Transverse colon (tissue), 4 donors: ENCODE measurements around the gene P2RY10. TPM values are rescaled to one million over a fixed set of nuclear protein-coding genes. Genes with fewer than 3 reads are reported as not detected.

Source experiments
- DNase-seq: peaks from one replicate; pipeline ENCODE4 v3.0.0-alpha.2; 2019
- H3K27ac ChIP-seq, 4 donors: fragments of 200-600 bp; sonication (generic); 2 replicates each; pipeline ENCODE4 v1.5.1; 2016 to 2018; ENCODE audit warnings: inconsistent platforms in 4 of 4
- H3K27me3 ChIP-seq: fragments of 200-600 bp; sonication (generic); 2 replicates; pipeline ENCODE4 v1.5.1; 2017; ENCODE audit warnings: inconsistent platforms
- H3K36me3 ChIP-seq, 4 donors: fragments of 200-600 bp; sonication (generic); 2 replicates each; pipeline ENCODE4 v1.5.1; 2017 to 2019; ENCODE audit warnings: inconsistent platforms in 4 of 4
- H3K4me1 ChIP-seq, 4 donors: fragments of 200-600 bp; sonication (generic); 2 replicates each; pipeline ENCODE4 v1.5.1; 2017 to 2020; ENCODE audit warnings: inconsistent platforms in 4 of 4
- H3K4me3 ChIP-seq, 4 donors: fragments of 200-600 bp; sonication (generic); 1 replicate in 1 of 4; 2 replicates in 3 of 4; pipeline versions ENCODE4 v1.5.1 to v1.6.1; 2017 to 2019; ENCODE audit warnings: inconsistent platforms in 4 of 4
- H3K9me3 ChIP-seq, 2 donors: fragments of 200-600 bp; sonication (generic); 2 replicates each; pipeline ENCODE4 v1.5.1; 2017 to 2019; ENCODE audit warnings: inconsistent platforms in 2 of 2
- CTCF ChIP-seq, 5 experiments: fragments of 200-600 bp in 3 of 5; fragments of 450-650 bp in 2 of 5; sonication (generic) in 3 of 5; IDR thresholded peaks; 1 replicate in 2 of 5; 2 replicates in 3 of 5; pipeline ENCODE4 v1.5.1; 2016 to 2017; ENCODE audit warnings: antibody characterized with exemption in 5 of 5, inconsistent platforms in 3 of 5, mild to moderate bottlenecking in 2 of 5, moderate library complexity in 1 of 5
- EP300 ChIP-seq: sonication (generic); formaldehyde crosslinking; IDR thresholded peaks from one replicate; pipeline ENCODE4 v1.6.1; 2017; ENCODE audit warnings: antibody characterized with exemption, low read depth
- POLR2A ChIP-seq: fragments of 450-650 bp; IDR thresholded peaks from one replicate; pipeline ENCODE4 v1.6.1; 2016; ENCODE audit warnings: antibody characterized with exemption, mild to moderate bottlenecking, moderate library complexity
- POLR2AphosphoS5 ChIP-seq, 3 donors: sonication (generic); formaldehyde crosslinking; IDR thresholded peaks; one replicate each; pipeline ENCODE4 v1.6.1; 2016; ENCODE audit warnings: antibody characterized with exemption in 3 of 3
- WGBS, 2 donors: methylation state at CpG; one replicate each; pipeline ENCODE4 v1.1.5; 2018; ENCODE audit warnings: low coverage in 1 of 2; 5-methylcytosine and 5-hydroxymethylcytosine counted together
- in situ Hi-C, 4 donors: fragments of 200-750 bp; cut with MboI; loops; one replicate each; pipeline versions ENCODE4 v1.15.0 to v1.15.1; 2017; ENCODE audit warnings: low sequenced_read_pairs in 3 of 4, low pct_ligation_motif_present in 1 of 4, low pct_unique_long_range_greater_than_20kb in 1 of 4
- intact Hi-C: fragments of 100-400 bp; cut with DNase I; formaldehyde crosslinking; loops from one replicate; pipeline ENCODE4 v1.15.1; 2023; ENCODE audit warnings: low total_unique reads
- total RNA-seq, 4 donors: library from RNA; depleted of rRNA; stranded (reverse); fragments of >200 nt; gene quantifications; one replicate each; pipeline ENCODE4 v1.1.0, GENCODE V29; 2016

The P2RY10 gene
- total RNA-seq, 4 donors from 2014 or later, result 1.1 to 11.3 (median 2.0) TPM; not detected in 1

- no peak for DNase-seq
These were observed 5.0 kb downstream of the P2RY10 start for GRCh38 chrX:78950009-78950835.

GRCh38 chrX:78957049-78957767 lies 12.0 kb downstream of the P2RY10 start:
- no peak for DNase-seq
- intact Hi-C loops, result no loop called here
- H3K9me3 ChIP-seq, result no peaks in the 10 kb centered on the region
- no peak overlapping the region for H3K27ac ChIP-seq
- 40 to 88% methylated on average over 1 to 2 of the region's 2 CpGs for WGBS, 2 donors
- H3K27me3 ChIP-seq, result no peaks in the 10 kb centered on the region
- H3K36me3 ChIP-seq, result no peaks in the 10 kb centered on the region
- TF ChIP-seq POLR2A (no peak), CTCF (IDR thresholded peaks at IDR 0.05) (no peak), POLR2AphosphoS5 (IDR thresholded peaks at IDR 0.05) (no peak)
- no peaks in the 10 kb centered on the region for H3K4me1 ChIP-seq
- H3K4me3 ChIP-seq, result no peak overlapping the region
- in situ Hi-C loops, result no loop called here

More at GRCh38 chrX:78950009-78950835, 5.0 kb downstream of the P2RY10 start:
- no peak overlapping the region for H3K4me3 ChIP-seq
- WGBS, 2 donors, result 33 to 51% methylated on average over 1 to 3 of the region's 3 CpGs
- H3K36me3 ChIP-seq, result no peaks in the 10 kb centered on the region
- no peaks in the 10 kb centered on the region for H3K4me1 ChIP-seq
- H3K27me3 ChIP-seq, result no peaks in the 10 kb centered on the region
- no peaks in the 10 kb centered on the region for H3K9me3 ChIP-seq
- in situ Hi-C loops (no loop called here), intact Hi-C loops (no loop called here)
- no peak overlapping the region for H3K27ac ChIP-seq
- no peak for TF ChIP-seq EP300
- TF ChIP-seq POLR2A, result no peak
- TF ChIP-seq CTCF (IDR thresholded peaks at IDR 0.05), result no peak
- no peak for TF ChIP-seq POLR2AphosphoS5 (IDR thresholded peaks at IDR 0.05)

GRCh38 chrX:78957768-78958130 lies 12.6 kb downstream of the P2RY10 start:
- no peaks in the 10 kb centered on the region for H3K27me3 ChIP-seq
- intact Hi-C loops (no loop called here), in situ Hi-C loops (no loop called here)
- DNase-seq, result no peak
- no peak overlapping the region for H3K4me3 ChIP-seq
- TF ChIP-seq CTCF (IDR thresholded peaks at IDR 0.05), result no peak
- no peak for TF ChIP-seq POLR2A
- no peak for TF ChIP-seq POLR2AphosphoS5 (IDR thresholded peaks at IDR 0.05)
- TF ChIP-seq EP300, result no peak
- H3K9me3 ChIP-seq, result no peaks in the 10 kb centered on the region
- H3K27ac ChIP-seq, result no peak overlapping the region
- H3K36me3 ChIP-seq, result no peaks in the 10 kb centered on the region
- H3K4me1 ChIP-seq, result no peaks in the 10 kb centered on the region

- no peaks in the 10 kb centered on the region for H3K4me1 ChIP-seq
- intact Hi-C loops, result no loop called here
- in situ Hi-C loops, result no loop called here
- 71 to 74% methylated on average over 2 of the region's 2 CpGs for WGBS, 2 donors
- no peak for TF ChIP-seq POLR2AphosphoS5 (IDR thresholded peaks at IDR 0.05)
- TF ChIP-seq POLR2A, result no peak
- no peak for TF ChIP-seq CTCF (IDR thresholded peaks at IDR 0.05)
- TF ChIP-seq EP300, result no peak
- no peaks in the 10 kb centered on the region for H3K36me3 ChIP-seq
- DNase-seq, result no peak
- no peak overlapping the region for H3K27ac ChIP-seq
- H3K9me3 ChIP-seq, result no peaks in the 10 kb centered on the region
- no peaks in the 10 kb centered on the region for H3K27me3 ChIP-seq
- no peak overlapping the region for H3K4me3 ChIP-seq
These were observed 13.4 kb downstream of the P2RY10 start for GRCh38 chrX:78958419-78959116.
